ENCODE results near the gene WDR18.

WDR18 gene

DNA sequence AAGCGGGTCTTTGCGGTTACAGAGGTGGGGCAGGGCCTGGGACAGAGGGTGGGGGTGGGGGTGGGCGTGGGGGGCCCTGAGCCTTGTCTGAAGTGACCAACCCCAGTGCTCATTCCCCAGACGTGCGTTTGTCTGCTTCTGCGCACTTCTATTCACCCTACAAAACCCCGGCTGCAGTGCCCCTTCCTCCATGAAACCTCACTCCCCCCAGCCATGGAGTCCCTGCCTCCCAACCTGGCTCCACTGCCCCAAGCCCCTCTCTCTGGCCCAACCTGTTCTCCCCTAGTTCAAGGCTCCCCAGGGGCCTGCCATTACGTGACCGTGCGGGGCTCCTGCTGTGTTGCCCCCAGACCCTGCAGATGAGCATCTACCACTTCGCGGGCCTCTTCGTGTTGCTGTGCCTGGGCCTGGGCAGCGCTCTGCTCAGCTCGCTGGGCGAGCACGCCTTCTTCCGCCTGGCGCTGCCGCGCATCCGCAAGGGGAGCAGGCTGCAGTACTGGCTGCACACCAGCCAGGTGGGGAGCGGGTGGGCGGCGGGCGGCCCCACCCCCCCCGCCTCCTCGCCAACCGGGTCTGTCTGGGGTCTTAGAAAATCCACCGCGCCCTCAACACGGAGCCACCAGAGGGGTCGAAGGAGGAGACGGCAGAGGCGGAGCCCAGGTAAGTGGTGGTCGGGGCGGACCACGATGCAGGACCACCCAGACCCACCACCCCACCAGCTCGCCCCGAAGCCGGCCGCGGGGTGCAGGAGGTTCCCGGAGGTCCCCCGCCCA, 24.3 kb downstream of the WDR18 start:
- TF ChIP-seq, protein P1, sequence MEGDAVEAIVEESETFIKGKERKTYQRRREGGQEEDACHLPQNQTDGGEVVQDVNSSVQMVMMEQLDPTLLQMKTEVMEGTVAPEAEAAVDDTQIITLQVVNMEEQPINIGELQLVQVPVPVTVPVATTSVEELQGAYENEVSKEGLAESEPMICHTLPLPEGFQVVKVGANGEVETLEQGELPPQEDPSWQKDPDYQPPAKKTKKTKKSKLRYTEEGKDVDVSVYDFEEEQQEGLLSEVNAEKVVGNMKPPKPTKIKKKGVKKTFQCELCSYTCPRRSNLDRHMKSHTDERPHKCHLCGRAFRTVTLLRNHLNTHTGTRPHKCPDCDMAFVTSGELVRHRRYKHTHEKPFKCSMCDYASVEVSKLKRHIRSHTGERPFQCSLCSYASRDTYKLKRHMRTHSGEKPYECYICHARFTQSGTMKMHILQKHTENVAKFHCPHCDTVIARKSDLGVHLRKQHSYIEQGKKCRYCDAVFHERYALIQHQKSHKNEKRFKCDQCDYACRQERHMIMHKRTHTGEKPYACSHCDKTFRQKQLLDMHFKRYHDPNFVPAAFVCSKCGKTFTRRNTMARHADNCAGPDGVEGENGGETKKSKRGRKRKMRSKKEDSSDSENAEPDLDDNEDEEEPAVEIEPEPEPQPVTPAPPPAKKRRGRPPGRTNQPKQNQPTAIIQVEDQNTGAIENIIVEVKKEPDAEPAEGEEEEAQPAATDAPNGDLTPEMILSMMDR (IDR thresholded peaks at IDR 0.05; ENCODE audit: borderline replicate concordance, control extremely low read depth, extremely low read depth, insufficient read depth, missing control alignments), result no peak
- no peak for DNase-seq (ENCODE audit: low spot score)
- in situ Hi-C loops (cut with MboI; ENCODE audit: low sequenced_read_pairs, unreplicated experiment), result no loop called here

DNA sequence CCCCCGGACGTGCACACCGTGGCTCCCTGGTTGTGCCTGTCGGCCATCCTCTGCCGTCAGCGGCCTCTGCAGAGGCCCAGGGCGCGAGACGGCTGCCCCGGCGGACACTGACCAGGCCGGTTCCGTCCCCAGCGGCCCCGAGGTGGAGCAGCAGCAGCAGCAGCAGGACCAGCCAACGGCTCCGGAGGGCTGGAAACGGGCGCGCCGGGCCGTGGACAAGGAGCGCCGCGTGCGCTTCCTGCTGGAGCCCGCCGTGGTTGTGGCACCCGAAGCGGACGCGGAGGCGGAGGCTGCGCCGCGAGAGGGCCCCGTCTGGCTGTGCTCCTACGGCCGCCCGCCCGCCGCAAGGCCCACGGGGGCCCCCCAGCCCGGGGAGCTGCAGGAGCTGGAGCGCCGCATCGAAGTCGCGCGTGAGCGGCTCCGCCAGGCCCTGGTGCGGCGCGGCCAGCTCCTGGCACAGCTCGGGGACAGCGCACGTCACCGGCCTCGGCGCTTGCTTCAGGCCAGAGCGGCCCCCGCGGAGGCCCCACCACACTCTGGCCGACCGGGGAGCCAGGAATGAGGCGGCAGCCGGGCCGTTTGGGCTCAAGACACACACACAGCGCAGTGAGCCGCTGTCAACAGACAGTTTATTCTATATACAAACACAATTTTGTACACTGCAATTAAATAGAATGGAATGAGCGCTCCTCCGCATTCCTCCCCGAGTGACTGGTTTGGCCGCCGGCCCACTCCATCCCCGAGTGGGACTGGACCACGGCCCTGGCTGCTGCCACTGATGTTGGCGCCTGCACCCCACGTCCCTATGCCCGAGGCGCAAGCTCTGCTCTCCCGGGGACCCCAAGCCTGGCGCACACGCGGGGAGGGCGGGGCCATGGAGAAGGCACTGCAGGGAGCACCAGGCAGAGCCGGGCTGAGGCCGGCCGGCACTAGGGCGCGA, 25.2 kb downstream of the WDR18 start:
- in situ Hi-C loops (cut with MboI; ENCODE audit: low sequenced_read_pairs, unreplicated experiment), result no loop called here

DNA sequence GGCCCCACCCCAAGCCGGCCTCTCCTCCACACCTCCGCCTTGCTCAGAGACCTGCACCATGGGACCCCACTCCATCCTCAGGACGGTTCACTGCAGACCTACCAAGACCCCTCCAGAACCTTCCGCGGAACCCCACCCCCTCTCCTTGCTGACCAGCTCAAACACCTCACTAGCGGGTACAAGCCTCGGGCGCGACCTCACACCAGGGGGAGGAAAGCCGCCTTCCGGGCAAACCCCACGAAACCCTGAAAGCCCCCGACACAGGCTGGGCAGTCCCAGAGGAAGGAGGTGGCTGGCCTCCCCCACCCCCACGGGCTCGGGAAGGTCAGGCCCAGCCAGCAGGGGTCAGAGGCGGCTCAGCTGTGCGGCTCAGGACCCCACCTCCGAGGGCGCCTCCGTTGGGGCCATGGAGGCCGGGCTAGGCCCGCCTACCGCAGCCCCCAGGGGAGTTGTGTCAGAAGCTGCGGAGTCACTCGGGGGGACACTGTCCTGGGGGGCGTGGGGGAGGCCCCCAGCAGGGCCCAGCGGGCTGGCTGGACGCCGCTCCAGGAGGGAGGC, 25.9 kb downstream of the WDR18 start:
- DNase-seq (ENCODE audit: low spot score), result no peak

More for the DNA sequence above, 25.2 kb downstream of the WDR18 start:
- TF ChIP-seq, protein P1 (IDR thresholded peaks at IDR 0.05; ENCODE audit: borderline replicate concordance, control extremely low read depth, extremely low read depth, insufficient read depth, missing control alignments), result no peak
- no peak for DNase-seq (ENCODE audit: low spot score)

GRCh38 chr19:1010586-1011510, 26.7 kb downstream of the WDR18 start:
- DNase-seq (ENCODE audit: low spot score), result no peak
- in situ Hi-C loops (cut with MboI; ENCODE audit: low sequenced_read_pairs, unreplicated experiment), result no loop called here
- TF ChIP-seq, protein P1 (IDR thresholded peaks at IDR 0.05; ENCODE audit: borderline replicate concordance, control extremely low read depth, extremely low read depth, insufficient read depth, missing control alignments), result no peak

More for the DNA sequence above, 25.9 kb downstream of the WDR18 start:
- in situ Hi-C loops (cut with MboI; ENCODE audit: low sequenced_read_pairs, unreplicated experiment), result no loop called here
- TF ChIP-seq, protein P1 (IDR thresholded peaks at IDR 0.05; ENCODE audit: borderline replicate concordance, control extremely low read depth, extremely low read depth, insufficient read depth, missing control alignments), result no peak

DNA sequence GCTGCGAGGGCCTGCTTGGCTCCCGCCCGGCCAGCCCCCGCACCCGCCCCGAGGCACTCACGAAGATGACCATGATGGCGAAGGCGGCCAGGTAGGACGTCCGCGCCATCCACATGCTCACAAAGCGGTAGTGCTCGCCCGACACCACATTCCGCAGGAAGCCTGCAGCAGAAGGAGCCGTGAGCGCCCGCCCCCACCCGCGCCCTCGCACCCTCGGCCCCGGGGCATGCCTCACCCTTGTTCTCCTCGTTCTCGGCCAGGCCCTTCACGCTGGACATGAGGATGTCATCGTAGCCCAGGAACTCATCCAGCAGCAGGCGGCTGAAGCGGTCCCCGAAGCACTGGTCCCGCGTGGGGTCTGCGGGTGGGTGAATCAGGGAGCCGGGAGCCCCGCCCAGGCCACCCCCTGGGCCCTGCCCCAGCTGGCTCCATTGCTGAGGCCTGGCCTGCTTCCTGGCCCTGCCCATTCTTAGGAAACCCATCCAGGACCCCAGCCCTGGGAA, 27.7 kb downstream of the WDR18 start:
- no peak for DNase-seq (ENCODE audit: low spot score)
- in situ Hi-C loops (cut with MboI; ENCODE audit: low sequenced_read_pairs, unreplicated experiment), result no loop called here
- TF ChIP-seq, protein P1 (IDR thresholded peaks at IDR 0.05; ENCODE audit: borderline replicate concordance, control extremely low read depth, extremely low read depth, insufficient read depth, missing control alignments), result no peak

Data from GM13976 (cell line).